ENCODE measurements around the gene MET.

GRCh38 chr7:116705419-116705818, 33.4 kb downstream of the MET start:
- no peak for TF ChIP-seq CTCF (IDR thresholded peaks at IDR 0.05; ENCODE audit: insufficient read depth, low read length, poor library complexity, severe bottlenecking)
- TF ChIP-seq EZH2phosphoT487 (conservative IDR thresholded peaks at IDR 0.05; ENCODE audit: low read length): no peak

All from SU-DHL-6 (cell line).